ENCODE data around the gene TRIO. TPM values are rescaled to one million over a fixed set of nuclear protein-coding genes. Genes with fewer than 3 reads are reported as not detected.

The TRIO gene
- total and polyA plus RNA-seq, 10 of the 15 experiments (the other 5 are each of a cell fraction or from before 2014, with no cell fraction given): 5.1 to 96.4 (median 44.6) TPM

DNA sequence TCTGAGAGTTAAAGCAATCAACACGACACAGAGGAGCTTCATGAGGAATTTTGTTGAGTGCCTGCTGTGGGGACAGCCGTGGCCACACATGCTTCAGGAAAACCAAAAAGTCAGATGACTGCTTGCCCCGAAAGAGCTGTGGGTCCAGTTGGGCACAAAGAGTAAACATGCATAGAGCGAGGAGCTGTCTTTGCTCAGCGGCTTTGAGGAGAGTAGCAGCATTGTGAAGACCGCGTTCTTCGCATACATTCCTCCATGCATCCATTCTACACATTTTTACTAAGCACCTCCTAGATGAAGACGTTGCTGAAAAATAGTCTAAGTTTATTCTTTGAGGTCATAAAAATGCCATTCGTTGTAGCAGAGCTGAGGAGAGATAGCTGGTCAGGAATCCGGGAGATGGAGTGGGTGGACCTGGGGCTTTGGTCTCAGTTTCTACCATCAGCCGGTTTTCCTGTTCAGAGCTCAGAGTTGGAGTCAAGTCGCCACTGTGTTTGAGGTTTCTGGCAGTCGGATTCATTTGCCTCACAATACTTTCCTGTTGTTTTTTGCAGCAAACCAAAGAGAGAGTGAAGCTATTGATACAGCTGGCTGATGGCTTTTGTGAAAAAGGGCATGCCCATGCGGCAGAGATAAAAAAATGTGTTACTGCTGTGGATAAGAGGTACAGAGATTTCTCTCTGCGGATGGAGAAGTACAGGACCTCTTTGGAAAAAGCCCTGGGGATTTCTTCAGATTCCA lies 243.9 kb downstream of the TRIO start:
- Histone ChIP-seq H3K27ac (ENCODE audit: control insufficient read depth, insufficient read depth) (no peak overlapping the region), H3K79me2 (ENCODE audit: control insufficient read depth, insufficient read depth, low read length) (no peaks in the 10 kb centered on the region), H3K9me3 (replicated peaks; ENCODE audit: control insufficient read depth, insufficient read depth, low read length) (no peaks in the 10 kb centered on the region), H3K9ac (ENCODE audit: control insufficient read depth, insufficient read depth, low read length) (no peak overlapping the region), H3K4me3 (no peak overlapping the region), H3K4me1 (ENCODE audit: control insufficient read depth, insufficient read depth, low read length) (no peaks in the 10 kb centered on the region), H3K27me3 (replicated peaks in 1 of 2; ENCODE audit: control insufficient read depth in 2 of 2, insufficient read depth in 2 of 2, low read length in 1 of 2) (no peaks in the 10 kb centered on the region), H2AFZ (ENCODE audit: control insufficient read depth, low read depth, low read length) (no peak overlapping the region), H4K20me1 (ENCODE audit: control insufficient read depth, insufficient read depth) (no peaks in the 10 kb centered on the region), H3K4me2 (ENCODE audit: control insufficient read depth, insufficient read depth) (no peak overlapping the region), H3K36me3 (ENCODE audit: control insufficient read depth in 2 of 2, insufficient read depth in 2 of 2, low read length in 1 of 2) (peaks cover 22 to 36% of the 10 kb centered on the region in 2 experiments)
- in situ Hi-C loops (cut with MboI): no loop called here
- no TSS peak for BruUV-seq (replicated peaks)
- ChIA-PET CTCF (interaction anchor here (0.5 to 2.8 kb wide), 10 partner anchors 8 to 298 kb away, joined by 3 to 11 read pairs (median 4); no protein-coding TSS in a partner anchor), RAD21 (ENCODE audit: unreplicated experiment) (no interaction called here), POLR2A (no interaction called here), SMC1A (ENCODE audit: uncharacterized antibody, unreplicated experiment) (interaction anchor here (0.9 to 1.8 kb wide), 3 partner anchors 101 to 340 kb away, joined by 3 to 5 read pairs (median 3); no protein-coding TSS in a partner anchor)
- ATAC-seq (no peak), DNase-seq (ENCODE audit: low read depth, low spot score) (no peak), FAIRE-seq (no peak)
- TF ChIP-seq PBX3 (IDR thresholded peaks at IDR 0.05; ENCODE audit: insufficient replicate concordance, low read depth, low read length) (no peak), SPI1 (IDR thresholded peaks at IDR 0.05; ENCODE audit: borderline replicate concordance, insufficient read depth, low read depth, low read length) (no peak), SIX5 (IDR thresholded peaks at IDR 0.05; ENCODE audit: low read depth, low read length, severe bottlenecking) (no peak), MXI1 (IDR thresholded peaks at IDR 0.05; ENCODE audit: low read depth, low read length) (no peak)
- TF ChIP-seq, protein P1, sequence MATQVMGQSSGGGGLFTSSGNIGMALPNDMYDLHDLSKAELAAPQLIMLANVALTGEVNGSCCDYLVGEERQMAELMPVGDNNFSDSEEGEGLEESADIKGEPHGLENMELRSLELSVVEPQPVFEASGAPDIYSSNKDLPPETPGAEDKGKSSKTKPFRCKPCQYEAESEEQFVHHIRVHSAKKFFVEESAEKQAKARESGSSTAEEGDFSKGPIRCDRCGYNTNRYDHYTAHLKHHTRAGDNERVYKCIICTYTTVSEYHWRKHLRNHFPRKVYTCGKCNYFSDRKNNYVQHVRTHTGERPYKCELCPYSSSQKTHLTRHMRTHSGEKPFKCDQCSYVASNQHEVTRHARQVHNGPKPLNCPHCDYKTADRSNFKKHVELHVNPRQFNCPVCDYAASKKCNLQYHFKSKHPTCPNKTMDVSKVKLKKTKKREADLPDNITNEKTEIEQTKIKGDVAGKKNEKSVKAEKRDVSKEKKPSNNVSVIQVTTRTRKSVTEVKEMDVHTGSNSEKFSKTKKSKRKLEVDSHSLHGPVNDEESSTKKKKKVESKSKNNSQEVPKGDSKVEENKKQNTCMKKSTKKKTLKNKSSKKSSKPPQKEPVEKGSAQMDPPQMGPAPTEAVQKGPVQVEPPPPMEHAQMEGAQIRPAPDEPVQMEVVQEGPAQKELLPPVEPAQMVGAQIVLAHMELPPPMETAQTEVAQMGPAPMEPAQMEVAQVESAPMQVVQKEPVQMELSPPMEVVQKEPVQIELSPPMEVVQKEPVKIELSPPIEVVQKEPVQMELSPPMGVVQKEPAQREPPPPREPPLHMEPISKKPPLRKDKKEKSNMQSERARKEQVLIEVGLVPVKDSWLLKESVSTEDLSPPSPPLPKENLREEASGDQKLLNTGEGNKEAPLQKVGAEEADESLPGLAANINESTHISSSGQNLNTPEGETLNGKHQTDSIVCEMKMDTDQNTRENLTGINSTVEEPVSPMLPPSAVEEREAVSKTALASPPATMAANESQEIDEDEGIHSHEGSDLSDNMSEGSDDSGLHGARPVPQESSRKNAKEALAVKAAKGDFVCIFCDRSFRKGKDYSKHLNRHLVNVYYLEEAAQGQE (IDR thresholded peaks at IDR 0.05; ENCODE audit: low read depth, low read length): no peak
- 97% methylated on average over 16 of the region's 16 CpGs for WGBS (ENCODE audit: insufficient coverage, insufficient replicate concordance, low lambda C conversion rate, missing lambda C conversion rate)
- intact Hi-C loops (cut with micrococcal nuclease; ENCODE audit: unreplicated experiment): no loop called here
